B cell (primary cell): ENCODE measurements around the gene RNLS. TPM values are rescaled to one million over a fixed set of nuclear protein-coding genes. Genes with fewer than 3 reads are reported as not detected.

Experiments used
- ATAC-seq: fragments of 200-7000 bp; cut with Tn5 transposase; one replicate; pipeline ENCODE4 v1.10.0; 2021; ENCODE audit warnings: low read depth, mild to moderate bottlenecking, moderate number of reproducible peaks, moderate library complexity
- CTCF ChIA-PET: fragments of 350-600 bp; sonication (Branson Sonifier 250); formaldehyde crosslinking; loops from one replicate; lab custom pipeline; 2021; ENCODE audit warnings: antibody characterized with exemption, inconsistent platforms; lab: Charles Lee
- POLR2A ChIA-PET: fragments of 350-600 bp; sonication (Branson Sonifier 250); formaldehyde crosslinking; loops from one replicate; lab custom pipeline; 2021; ENCODE audit warnings: antibody characterized with exemption; lab: Charles Lee
- DNase-seq: peaks from one replicate; pipeline ENCODE4 v3.0.0; 2013
- H2AFZ ChIP-seq: 2 replicates; pipeline ENCODE4 v1.6.1; 2012; ENCODE audit warnings: mild to moderate bottlenecking, low read depth, low read length; ENCODE audit not compliant: insufficient read depth, poor library complexity, severe bottlenecking
- H3K27ac ChIP-seq, 2 donors: 1 replicate in 1 of 2; 2 replicates in 1 of 2; pipeline ENCODE4 v1.5.1; 2012 to 2013; ENCODE audit warnings: low read length in 2 of 2, mild to moderate bottlenecking in 2 of 2, moderate library complexity in 1 of 2
- H3K27me3 ChIP-seq, 4 experiments: fragments of 200-600 bp in 1 of 4; sonication (generic) in 1 of 4; replicated peaks in 1 of 4; 1 replicate in 2 of 4; 2 replicates in 2 of 4; pipeline versions ENCODE4 v1.6.1 to v1.7.0; 2013 to 2016; ENCODE audit warnings: low read length in 3 of 4, mild to moderate bottlenecking in 2 of 4, mixed read lengths in 1 of 4, moderate library complexity in 1 of 4; ENCODE audit not compliant: insufficient read depth in 4 of 4, control insufficient read depth in 3 of 4; ENCODE audit errors: control extremely low read depth in 1 of 4
- H3K36me3 ChIP-seq, 2 experiments: replicated peaks in 1 of 2; 1 replicate in 1 of 2; 2 replicates in 1 of 2; pipeline versions ENCODE4 v1.6.1 to v1.7.1; 2013; ENCODE audit warnings: low read length in 1 of 2; ENCODE audit not compliant: insufficient read depth in 2 of 2, control insufficient read depth in 1 of 2; ENCODE audit errors: control extremely low read depth in 1 of 2, extremely low read depth in 1 of 2
- H3K4me1 ChIP-seq, 2 donors: fragments of 200-600 bp in 1 of 2; sonication (generic) in 1 of 2; 1 replicate in 1 of 2; 2 replicates in 1 of 2; pipeline versions ENCODE4 v1.5.1 to v1.6.1; 2013 to 2017; ENCODE audit warnings: low read length in 2 of 2; ENCODE audit not compliant: control insufficient read depth in 2 of 2, insufficient read depth in 2 of 2
- H3K4me2 ChIP-seq: replicated peaks from 2 replicates; pipeline ENCODE3; 2012; ENCODE audit warnings: mild to moderate bottlenecking, low read depth, low read length; ENCODE audit not compliant: poor library complexity, severe bottlenecking
- H3K4me3 ChIP-seq, 5 experiments: fragments of 200-600 bp in 1 of 5; sonication (generic) in 1 of 5; 1 replicate in 3 of 5; 2 replicates in 2 of 5; pipeline versions ENCODE4 v1.5.1 to v1.7.0; 2011 to 2016; ENCODE audit warnings: low read length in 4 of 5, mild to moderate bottlenecking in 4 of 5, low read depth in 2 of 5, control low read depth in 1 of 5, moderate library complexity in 1 of 5; ENCODE audit not compliant: insufficient read depth in 1 of 5; ENCODE audit errors: control extremely low read depth in 1 of 5, extremely low read depth in 1 of 5
- H3K79me2 ChIP-seq: fragments of 200-600 bp; sonication (generic); one replicate; pipeline ENCODE4 v1.6.0; 2016; ENCODE audit warnings: low read length; ENCODE audit not compliant: control insufficient read depth, insufficient read depth
- H3K9ac ChIP-seq: fragments of 200-600 bp; sonication (generic); 2 replicates; pipeline ENCODE4 v1.6.1; 2017; ENCODE audit warnings: mild to moderate bottlenecking, low read length, moderate library complexity
- H3K9me3 ChIP-seq, 3 donors: one replicate each; pipeline versions ENCODE4 v1.6.1 to v1.7.1; 2013; ENCODE audit warnings: low read length in 2 of 3; ENCODE audit not compliant: control insufficient read depth in 2 of 3, insufficient read depth in 1 of 3; ENCODE audit errors: control extremely low read depth in 1 of 3
- H4K20me1 ChIP-seq: 2 replicates; pipeline ENCODE4 v1.6.0; 2012; ENCODE audit warnings: mild to moderate bottlenecking, low read length; ENCODE audit not compliant: insufficient read depth, control insufficient read depth, poor library complexity, severe bottlenecking
- H3K27ac Mint-ChIP-seq: one replicate; pipeline ENCODE4 v1.8.0; 2021; ENCODE audit warnings: mixed read lengths
- H3K27me3 Mint-ChIP-seq: one replicate; pipeline ENCODE4 v1.8.0; 2021; ENCODE audit warnings: mixed read lengths
- H3K4me1 Mint-ChIP-seq: one replicate; pipeline ENCODE4 v1.8.0; 2021; ENCODE audit warnings: mixed read lengths
- H3K4me3 Mint-ChIP-seq: one replicate; pipeline ENCODE4 v1.8.0; 2021; ENCODE audit warnings: mixed read lengths
- H3K9me3 Mint-ChIP-seq: one replicate; pipeline ENCODE4 v1.8.0; 2022; ENCODE audit warnings: mixed read lengths; ENCODE audit not compliant: insufficient read depth
- CTCF ChIP-seq: fragments of 200-600 bp; IDR thresholded peaks from one replicate; pipeline ENCODE4 v1.8.0; 2022; ENCODE audit warnings: antibody characterized with exemption, mild to moderate bottlenecking
- EZH2 ChIP-seq: IDR thresholded peaks from 2 replicates; pipeline ENCODE4 v1.6.1; 2012; ENCODE audit warnings: borderline replicate concordance, low read depth, mild to moderate bottlenecking, moderate library complexity, low read length; ENCODE audit not compliant: insufficient read depth, poor library complexity, severe bottlenecking
- WGBS: methylation state at CpG from one replicate; pipeline ENCODE4 v1.1.5; 2013; ENCODE audit warnings: missing lambda C conversion rate; ENCODE audit not compliant: insufficient coverage; 5-methylcytosine and 5-hydroxymethylcytosine counted together
- intact Hi-C: fragments of 100-400 bp; cut with micrococcal nuclease; formaldehyde crosslinking; loops from one replicate; pipeline ENCODE4 v1.10.0; 2022
- polyA plus RNA-seq: library from polyadenylated mRNA; depleted of rRNA; stranded (reverse); fragments of >200 nt; gene quantifications from 2 replicates; pipeline ENCODE4 v1.2.3, GENCODE V29; 2012
- total RNA-seq, 2 donors: library from RNA; stranded (reverse); fragments of 120-200 nt in 1 of 2; gene quantifications; 1 replicate in 1 of 2; 2 replicates in 1 of 2; pipeline versions ENCODE4 v1.2.3 to v1.2.4, GENCODE V29; 2013 to 2022

The RNLS gene
- total and polyA plus RNA-seq, 2 donors (not counting 1 experiment from before 2014, with no cell fraction given): 3.5 to 7.5 TPM

- no peak overlapping the region for H3K27ac ChIP-seq
- H3K9me3 Mint-ChIP-seq: no peaks in the 10 kb centered on the region
- POLR2A ChIA-PET: no interaction called here
- H3K27ac Mint-ChIP-seq: no peak overlapping the region
- H3K4me3 ChIP-seq: no peak overlapping the region
- no peaks in the 10 kb centered on the region for H3K79me2 ChIP-seq
- ATAC-seq (no peak), DNase-seq (no peak)
- no peak overlapping the region for H2AFZ ChIP-seq
- CTCF ChIA-PET: interaction anchor here (2.1 kb wide), 1 partner anchor 9 kb away, joined by 5 read pairs; the partner anchor contains the start of gene RNLS
- no peaks in the 10 kb centered on the region for H3K36me3 ChIP-seq
- H3K4me1 Mint-ChIP-seq: no peaks in the 10 kb centered on the region
- H3K9ac ChIP-seq: no peak overlapping the region
- no peak overlapping the region for H3K4me3 Mint-ChIP-seq
- no peaks in the 10 kb centered on the region for H3K27me3 ChIP-seq
- intact Hi-C loops: no loop called here
- no peak for TF ChIP-seq CTCF
- TF ChIP-seq EZH2: no peak
- H3K4me2 ChIP-seq: no peak overlapping the region
- 100% methylated on average over 1 of the region's 1 CpG for WGBS
- no peaks in the 10 kb centered on the region for H3K4me1 ChIP-seq
- H4K20me1 ChIP-seq: no peaks in the 10 kb centered on the region
- H3K27me3 Mint-ChIP-seq: no peaks in the 10 kb centered on the region
- no peaks in the 10 kb centered on the region for H3K9me3 ChIP-seq
These were observed 9.3 kb upstream of the RNLS start for GRCh38 chr10:88592381-88592780.

GRCh38 chr10:88586462-88586861 is 3.3 kb upstream of the RNLS start, which contains the start of gene LIPJ:
LIPJ (plus strand) TSS chr10:88586762; CDS start chr10:88590688, 3,926 bp downstream.
- no peak within 1 kb of the TSS for H3K4me2 ChIP-seq
- no peak within 1 kb of the TSS for H3K4me3 ChIP-seq
- peaks cover 13% of the 10 kb centered on the region for H3K4me1 Mint-ChIP-seq
- H3K79me2 ChIP-seq: no peaks in the 10 kb centered on the region
- ATAC-seq: no peak
- POLR2A ChIA-PET: no interaction called here
- no peak within 1 kb of the TSS for H3K4me3 Mint-ChIP-seq
- intact Hi-C loops: loop anchor here (10.0 kb wide), 1 partner anchor 98 kb away; no protein-coding TSS in a partner anchor
- no peaks in the 10 kb centered on the region for H3K36me3 ChIP-seq
- peaks cover 7 to 8% of the 10 kb centered on the region in 2 donors for H3K4me1 ChIP-seq
- H3K9me3 Mint-ChIP-seq: no peaks in the 10 kb centered on the region
- H3K27me3 ChIP-seq: no peaks in the 10 kb centered on the region
- H3K27ac ChIP-seq: no peak within 1 kb of the TSS
- H2AFZ ChIP-seq: no peak within 1 kb of the TSS
- H3K9ac ChIP-seq: no peak within 1 kb of the TSS
- H4K20me1 ChIP-seq: no peaks in the 10 kb centered on the region
- CTCF ChIA-PET: no interaction called here
- H3K9me3 ChIP-seq: no peaks in the 10 kb centered on the region
- WGBS: no CpG with 5 or more reads among the region's 2 CpGs
- TF ChIP-seq EZH2 (no peak), CTCF (no peak)
- H3K27ac Mint-ChIP-seq: no peak within 1 kb of the TSS
- DNase-seq: no peak
- H3K27me3 Mint-ChIP-seq: no peaks in the 10 kb centered on the region
